HEK293 (cell line): ENCODE measurements around the gene ASB8.

Experiments
- ELK4 ChIP-seq: IDR thresholded peaks from 2 replicates; pipeline ENCODE4 v1.6.1; 2011; ENCODE audit warnings: mild to moderate bottlenecking, low read depth, low read length, borderline replicate concordance
- GLI4 ChIP-seq: fragments of 450-650 bp; formaldehyde crosslinking; IDR thresholded peaks from 2 replicates; pipeline ENCODE4 v1.5.1; 2016; ENCODE audit warnings: missing biosample characterization, missing genetic modification characterization
- HOXD13 ChIP-seq: sonication (generic); formaldehyde crosslinking; IDR thresholded peaks from 2 replicates; pipeline ENCODE4 v1.8.0; 2022; ENCODE audit warnings: missing genetic modification reagents, borderline replicate concordance
- KLF10 ChIP-seq: fragments of 450-650 bp; IDR thresholded peaks from 2 replicates; pipeline ENCODE4 v1.5.1; 2018; ENCODE audit warnings: missing biosample characterization, mild to moderate bottlenecking, missing genetic modification characterization
- PATZ1 ChIP-seq: fragments of 450-650 bp; formaldehyde crosslinking; IDR thresholded peaks from 2 replicates; pipeline ENCODE4 v1.5.1; 2016; ENCODE audit warnings: missing biosample characterization, missing genetic modification characterization
- REST ChIP-seq: fragments of 450-650 bp; formaldehyde crosslinking; IDR thresholded peaks from 2 replicates; pipeline ENCODE4 v1.5.1; 2016; ENCODE audit warnings: missing biosample characterization, missing genetic modification characterization
- ZBTB11 ChIP-seq: fragments of 450-650 bp; formaldehyde crosslinking; conservative IDR thresholded peaks from 2 replicates; pipeline ENCODE4 v1.5.1; 2016; ENCODE audit warnings: low read depth, missing biosample characterization, missing genetic modification characterization
- ZBTB21 ChIP-seq: fragments of 450-650 bp; formaldehyde crosslinking; IDR thresholded peaks from 2 replicates; pipeline ENCODE4 v1.5.1; 2017; ENCODE audit warnings: missing biosample characterization, missing genetic modification characterization
- ZBTB26 ChIP-seq: fragments of 450-650 bp; formaldehyde crosslinking; optimal IDR thresholded peaks from 2 replicates; pipeline ENCODE3; 2016; ENCODE audit warnings: missing biosample characterization, mild to moderate bottlenecking, missing genetic modification characterization
- ZBTB7A ChIP-seq: fragments of 450-650 bp; formaldehyde crosslinking; IDR thresholded peaks from 2 replicates; pipeline ENCODE4 v1.5.1; 2016; ENCODE audit warnings: low read depth, missing biosample characterization, missing genetic modification characterization
- ZFHX2 ChIP-seq: fragments of 450-650 bp; formaldehyde crosslinking; conservative IDR thresholded peaks from 2 replicates; pipeline ENCODE4 v1.5.1; 2016; ENCODE audit warnings: missing biosample characterization, missing genetic modification characterization
- ZNF2 ChIP-seq: fragments of 450-650 bp; formaldehyde crosslinking; IDR thresholded peaks from 2 replicates; pipeline ENCODE4 v1.5.1; 2016; ENCODE audit warnings: missing biosample characterization, missing genetic modification characterization
- ZNF239 ChIP-seq: fragments of 450-650 bp; formaldehyde crosslinking; IDR thresholded peaks from 2 replicates; pipeline ENCODE4 v1.5.1; 2016; ENCODE audit warnings: missing biosample characterization, missing genetic modification characterization
- ZNF391 ChIP-seq: fragments of 450-650 bp; formaldehyde crosslinking; IDR thresholded peaks from 2 replicates; pipeline ENCODE4 v1.5.1; 2016; ENCODE audit warnings: low read depth, missing biosample characterization, missing genetic modification characterization, borderline replicate concordance
- ZNF398 ChIP-seq: fragments of 450-650 bp; formaldehyde crosslinking; IDR thresholded peaks from 2 replicates; pipeline ENCODE4 v1.5.1; 2017; ENCODE audit warnings: missing biosample characterization, missing genetic modification characterization
- ZNF571 ChIP-seq: fragments of 450-650 bp; formaldehyde crosslinking; IDR thresholded peaks from 2 replicates; pipeline ENCODE4 v1.5.0; 2017; ENCODE audit warnings: missing biosample characterization, missing genetic modification characterization
- ZNF580 ChIP-seq: fragments of 450-650 bp; formaldehyde crosslinking; IDR thresholded peaks from 2 replicates; pipeline ENCODE4 v1.5.1; 2016; ENCODE audit warnings: missing biosample characterization, missing genetic modification characterization
- ZNF639 ChIP-seq: fragments of 450-650 bp; formaldehyde crosslinking; IDR thresholded peaks from 2 replicates; pipeline ENCODE4 v1.5.1; 2016; ENCODE audit warnings: missing biosample characterization, missing genetic modification characterization
- ZNF785 ChIP-seq: fragments of 450-650 bp; formaldehyde crosslinking; IDR thresholded peaks from 2 replicates; pipeline ENCODE4 v1.5.1; 2016; ENCODE audit warnings: missing biosample characterization, missing genetic modification characterization
- ZSCAN4 ChIP-seq: fragments of 450-650 bp; formaldehyde crosslinking; IDR thresholded peaks from 2 replicates; pipeline ENCODE4 v1.5.1; 2017; ENCODE audit warnings: missing biosample characterization, missing genetic modification characterization

ASB8 gene

GRCh38 chr12:48105867-48106680 is 51.2 kb downstream of the ASB8 start, which contains the start of gene SENP1 (continued):
- TF ChIP-seq PATZ1 (tag by site-specific recombination) (peak; percentile 88), ZNF2 (tag by site-specific recombination) (peak; percentile 94), ELK4 (no peak; the same call in 1 of the 2 replicates), ZNF639 (peak; percentile 98), ZNF391 (tag by site-specific recombination) (peak; percentile 76; the same call in 1 of the 2 replicates), ZBTB21 (tag by site-specific recombination) (peak; percentile 49; the same call in 1 of the 2 replicates), GLI4 (tag by site-specific recombination) (peak; percentile 89), ZBTB7A (tag by site-specific recombination) (peak; percentile 21; the same call in 1 of the 2 replicates), ZBTB26 (peak; percentile 41), REST (tag by site-specific recombination) (peak; percentile 38; the same call in 1 of the 2 replicates), KLF10 (tag by site-specific recombination) (peak; percentile 48; the same call in 1 of the 2 replicates), HOXD13 (0 out of 2 replicates have a peak, but pooled peaks have one; percentile 49), ZNF398 (tag by site-specific recombination) (peak; percentile 65), ZFHX2 (tag by site-specific recombination) (peak; percentile 27; the same call in 1 of the 2 replicates), ZBTB11 (tag by site-specific recombination) (peak; percentile 100), ZNF785 (0 out of 2 replicates have a peak, but pooled peaks have one; percentile 45), ZSCAN4 (tag by site-specific recombination) (peak; percentile 68), ZNF580 (tag by site-specific recombination) (peak; percentile 100), ZNF571 (tag by site-specific recombination) (no peak), ZNF239 (tag by site-specific recombination) (0 out of 2 replicates have a peak, but pooled peaks have one; percentile 5)
